H1 (cell line): ENCODE measurements around the gene RSAD1. TPM values are rescaled to one million over a fixed set of nuclear protein-coding genes. Genes with fewer than 3 reads are reported as not detected.

Experiments used
- CTCF ChIA-PET: fragments of 300-600 bp; sonication (Branson Sonifier 250); formaldehyde crosslinking; loops from one replicate; lab custom pipeline; 2021; ENCODE audit not compliant: partially characterized antibody; lab: Charles Lee
- POLR2A ChIA-PET: fragments of 300-600 bp; sonication (Branson Sonifier 250); formaldehyde crosslinking; loops from one replicate; lab custom pipeline; 2021; ENCODE audit warnings: inconsistent platforms; ENCODE audit not compliant: partially characterized antibody; lab: Charles Lee
- DNase-seq, 2 experiments: peaks; one replicate each; pipeline versions ENCODE4 v3.0.0 to v3.0.0-alpha.2; 2010 to 2022; ENCODE audit warnings: low spot score in 2 of 2, low read depth in 1 of 2, mixed read lengths in 1 of 2
- FAIRE-seq: peaks from 2 replicates; lab custom pipeline; 2011; peaks lifted over from hg19 to GRCh38; lab: Jason Lieb, UNC
- H2AFZ ChIP-seq: 2 replicates; pipeline ENCODE4 v1.8.1; 2012; ENCODE audit warnings: low read length, inconsistent platforms
- H2AK5ac ChIP-seq: 2 replicates; pipeline ENCODE4 v1.6.1; 2013; ENCODE audit warnings: low read depth, low read length
- H2BK120ac ChIP-seq: replicated peaks from 2 replicates; pipeline ENCODE3; 2013; ENCODE audit warnings: low read depth, low read length, inconsistent platforms
- H2BK12ac ChIP-seq: 2 replicates; pipeline ENCODE4 v1.6.1; 2013; ENCODE audit warnings: low read depth, low read length
- H2BK15ac ChIP-seq: 2 replicates; pipeline ENCODE4 v1.6.1; 2013; ENCODE audit warnings: low read length
- H2BK20ac ChIP-seq: 2 replicates; pipeline ENCODE4 v1.6.1; 2013; ENCODE audit warnings: low read length
- H2BK5ac ChIP-seq: 2 replicates; pipeline ENCODE4 v1.6.1; 2013; ENCODE audit warnings: low read depth, low read length
- H3K14ac ChIP-seq: 2 replicates; pipeline ENCODE4 v1.6.1; 2013; ENCODE audit warnings: inconsistent platforms; ENCODE audit not compliant: insufficient read length
- H3K18ac ChIP-seq: 2 replicates; pipeline ENCODE4 v1.6.1; 2013; ENCODE audit warnings: low read length; ENCODE audit errors: extremely low read depth
- H3K23ac ChIP-seq: 2 replicates; pipeline ENCODE4 v1.6.1; 2013; ENCODE audit warnings: inconsistent platforms; ENCODE audit not compliant: insufficient read length
- H3K23me2 ChIP-seq: 2 replicates; pipeline ENCODE4 v1.6.1; 2013; ENCODE audit warnings: low read depth, low read length
- H3K27ac ChIP-seq: 2 replicates; pipeline ENCODE4 v1.6.1; 2011; ENCODE audit warnings: low read depth, low read length, inconsistent platforms
- H3K27me3 ChIP-seq, 4 experiments: replicated peaks in 1 of 4; 1 replicate in 1 of 4; 2 replicates in 3 of 4; pipeline versions ENCODE4 v1.6.1 to v1.8.1; 2011 to 2013; ENCODE audit warnings: low read length in 3 of 4, mild to moderate bottlenecking in 3 of 4, inconsistent platforms in 2 of 4, mixed read lengths in 2 of 4, moderate library complexity in 1 of 4; ENCODE audit not compliant: control insufficient read depth in 3 of 4, insufficient read depth in 3 of 4; ENCODE audit errors: extremely low read depth in 1 of 4
- H3K36me3 ChIP-seq, 4 experiments: 2 replicates each; pipeline versions ENCODE4 v1.6.1 to v1.8.1; 2011 to 2013; ENCODE audit warnings: mild to moderate bottlenecking in 4 of 4, low read length in 3 of 4, moderate library complexity in 2 of 4, control low read depth in 1 of 4, inconsistent platforms in 1 of 4; ENCODE audit not compliant: insufficient read depth in 4 of 4, control insufficient read depth in 2 of 4
- H3K4ac ChIP-seq: replicated peaks from 2 replicates; pipeline ENCODE3; 2013; ENCODE audit warnings: low read length, low read depth, mixed read lengths, inconsistent platforms; ENCODE audit not compliant: insufficient read length
- H3K4me1 ChIP-seq, 4 experiments: replicated peaks in 1 of 4; 1 replicate in 1 of 4; 2 replicates in 3 of 4; pipeline versions ENCODE4 v1.6.1 to v1.8.1; 2011 to 2013; ENCODE audit warnings: low read length in 3 of 4, inconsistent platforms in 2 of 4, mixed read lengths in 1 of 4; ENCODE audit not compliant: insufficient read depth in 4 of 4, control insufficient read depth in 3 of 4
- H3K4me2 ChIP-seq, 2 experiments: 2 replicates each; pipeline versions ENCODE4 v1.6.1 to v1.8.1; 2011 to 2013; ENCODE audit warnings: low read depth in 2 of 2, low read length in 2 of 2, control low read depth in 1 of 2, inconsistent platforms in 1 of 2, mild to moderate bottlenecking in 1 of 2; ENCODE audit not compliant: insufficient read depth in 1 of 2
- H3K4me3 ChIP-seq, 4 experiments: fragments of 200-600, 300-600 bp in 1 of 4; sonication (generic), shearing (Covaris generic), sonication (Bioruptor Twin) in 1 of 4; 2 replicates each; pipeline versions ENCODE4 v1.5.1 to v1.8.1; 2011 to 2016; ENCODE audit warnings: low read length in 4 of 4, low read depth in 3 of 4, control low read depth in 2 of 4, inconsistent platforms in 2 of 4, mild to moderate bottlenecking in 2 of 4, mixed read lengths in 1 of 4, moderate library complexity in 1 of 4; ENCODE audit not compliant: insufficient read depth in 2 of 4; ENCODE audit errors: extremely low read depth in 1 of 4
- H3K56ac ChIP-seq: replicated peaks from 2 replicates; pipeline ENCODE3; 2013; ENCODE audit warnings: low read depth, mild to moderate bottlenecking, mixed read lengths, low read length, inconsistent platforms; ENCODE audit not compliant: insufficient read length
- H3K79me1 ChIP-seq: 2 replicates; pipeline ENCODE4 v1.6.1; 2013; ENCODE audit warnings: low read depth, low read length, control low read depth
- H3K79me2 ChIP-seq, 2 experiments: 2 replicates each; pipeline versions ENCODE4 v1.6.1 to v1.8.1; 2012 to 2013; ENCODE audit warnings: low read length in 2 of 2, mild to moderate bottlenecking in 2 of 2, inconsistent platforms in 1 of 2; ENCODE audit not compliant: insufficient read depth in 2 of 2, control insufficient read depth in 1 of 2
- H3K9ac ChIP-seq, 4 experiments: replicated peaks in 1 of 4; 1 replicate in 1 of 4; 2 replicates in 3 of 4; pipeline versions ENCODE4 v1.6.1 to v1.8.1; 2011 to 2013; ENCODE audit warnings: low read depth in 3 of 4, low read length in 3 of 4, control low read depth in 2 of 4, mild to moderate bottlenecking in 2 of 4, moderate library complexity in 2 of 4, inconsistent platforms in 1 of 4; ENCODE audit errors: extremely low read depth in 1 of 4
- H3K9me3 ChIP-seq, 2 experiments: 2 replicates each; pipeline versions ENCODE4 v1.6.1 to v1.8.1; 2012 to 2013; ENCODE audit warnings: mild to moderate bottlenecking in 2 of 2, moderate library complexity in 2 of 2, control low read depth in 1 of 2, inconsistent platforms in 1 of 2, low read depth in 1 of 2, low read length in 1 of 2, mixed read lengths in 1 of 2; ENCODE audit not compliant: insufficient read depth in 2 of 2
- H4K20me1 ChIP-seq, 2 experiments: replicated peaks in 1 of 2; 2 replicates each; pipeline versions ENCODE3 to v1.8.1; 2011 to 2013; ENCODE audit warnings: inconsistent platforms in 2 of 2, low read length in 2 of 2, mild to moderate bottlenecking in 1 of 2; ENCODE audit not compliant: insufficient read depth in 2 of 2, control insufficient read depth in 1 of 2
- H4K5ac ChIP-seq: 2 replicates; pipeline ENCODE4 v1.6.1; 2013; ENCODE audit warnings: low read length, low read depth, mixed read lengths, inconsistent platforms; ENCODE audit not compliant: insufficient read length
- H4K8ac ChIP-seq: 2 replicates; pipeline ENCODE4 v1.8.0; 2013; ENCODE audit warnings: mild to moderate bottlenecking, moderate library complexity, low read length, inconsistent platforms; ENCODE audit not compliant: insufficient read depth; ENCODE audit errors: extremely low read depth
- H4K91ac ChIP-seq: replicated peaks from 2 replicates; pipeline ENCODE3; 2013; ENCODE audit warnings: low read length, mixed read lengths, inconsistent platforms; ENCODE audit not compliant: insufficient read length
- ASH2L ChIP-seq: fragments of 200-600, 300-600 bp; sonication (generic); IDR thresholded peaks from one replicate; pipeline ENCODE4 v1.7.1; 2017; ENCODE audit warnings: low read length
- CBX5 ChIP-seq: fragments of 300-800, 300-1000 bp; sonication (generic); IDR thresholded peaks from 2 replicates; pipeline ENCODE4 v1.7.1; 2016; ENCODE audit warnings: antibody characterized with exemption, low read length, low read depth
- CBX8 ChIP-seq: fragments of 300-800, 300-1000 bp; sonication (generic); IDR thresholded peaks from 2 replicates; pipeline ENCODE4 v1.7.1; 2016; ENCODE audit warnings: low read depth, low read length, borderline replicate concordance
- CHD1 ChIP-seq: IDR thresholded peaks from 2 replicates; pipeline ENCODE4 v1.6.1; 2012; ENCODE audit warnings: low read depth, low read length, improper control_type of control experiment
- CTBP2 ChIP-seq: IDR thresholded peaks from 2 replicates; pipeline ENCODE4 v1.7.0; 2011; ENCODE audit warnings: borderline replicate concordance, mild to moderate bottlenecking, moderate library complexity, mixed read lengths, low read length; ENCODE audit not compliant: insufficient read depth, insufficient read length
- HDAC6 ChIP-seq: IDR thresholded peaks from one replicate; pipeline ENCODE4 v1.7.1; 2012; ENCODE audit warnings: low read depth, mild to moderate bottlenecking, inconsistent platforms, low read length, moderate library complexity
- JUND ChIP-seq: IDR thresholded peaks from 2 replicates; pipeline ENCODE4 v1.6.1; 2011; ENCODE audit warnings: mild to moderate bottlenecking, improper control_type of control experiment, low read length
- PHF8 ChIP-seq: fragments of 200-600 bp; sonication (generic); conservative IDR thresholded peaks from 2 replicates; pipeline ENCODE4 v1.7.1; 2012; ENCODE audit warnings: low read depth, mild to moderate bottlenecking, inconsistent platforms, low read length, moderate library complexity
- POU5F1 ChIP-seq: IDR thresholded peaks from 2 replicates; pipeline ENCODE4 v1.6.1; 2011; ENCODE audit warnings: low read depth, mild to moderate bottlenecking, low read length, moderate library complexity
- SAP30 ChIP-seq: fragments of 300-600 bp; sonication (generic); IDR thresholded peaks from 2 replicates; pipeline ENCODE4 v1.7.1; 2012; ENCODE audit warnings: low read length, moderate library complexity, mild to moderate bottlenecking, inconsistent platforms; ENCODE audit not compliant: insufficient read depth, insufficient replicate concordance
- SIRT6 ChIP-seq: IDR thresholded peaks from one replicate; pipeline ENCODE4 v1.7.1; 2012; ENCODE audit warnings: low read length, inconsistent platforms
- SP4 ChIP-seq: IDR thresholded peaks from 2 replicates; pipeline ENCODE4 v1.6.1; 2012; ENCODE audit warnings: low read length, inconsistent platforms
- TAF1 ChIP-seq: IDR thresholded peaks from 2 replicates; pipeline ENCODE4 v1.6.1; 2011; ENCODE audit warnings: mild to moderate bottlenecking, low read depth, low read length
- TAF7 ChIP-seq: optimal IDR thresholded peaks from 2 replicates; pipeline ENCODE3; 2011; ENCODE audit warnings: low read depth, mild to moderate bottlenecking, inconsistent platforms, low read length, moderate library complexity, borderline replicate concordance
- TEAD4 ChIP-seq: IDR thresholded peaks from 2 replicates; pipeline ENCODE4 v1.6.1; 2012; ENCODE audit warnings: low read depth, low read length, inconsistent platforms, mixed read lengths
- WGBS, 2 experiments: shearing (Covaris generic) in 1 of 2; methylation state at CpG; one replicate each; pipeline versions ENCODE4 v1.1.6 to v1.1.7; 2013 to 2015; ENCODE audit warnings: low lambda C conversion rate in 2 of 2, mixed read lengths in 2 of 2, inconsistent platforms in 1 of 2, low coverage in 1 of 2, missing lambda C conversion rate in 1 of 2; ENCODE audit not compliant: insufficient replicate concordance in 2 of 2, insufficient coverage in 1 of 2, insufficient read length in 1 of 2; ENCODE audit errors: extremely low coverage in 1 of 2, missing lambda C conversion rate in 1 of 2; 5-methylcytosine and 5-hydroxymethylcytosine counted together
- polyA plus RNA-seq, 7 experiments: library from polyadenylated mRNA; depleted of rRNA in 3 of 7; stranded (reverse) in 5 of 7; unstranded in 2 of 7; fragments of >200 nt in 5 of 7; fragments of 200-250 nt in 2 of 7; gene quantifications; 1 replicate in 5 of 7; 2 replicates in 1 of 7; 4 replicates in 1 of 7; pipeline versions ENCODE4 v1.2.1 to v1.2.3, GENCODE V29; 2011 to 2013; ENCODE audit warnings: missing spikeins in 2 of 7, mixed read lengths in 2 of 7
- total RNA-seq: library from RNA; stranded (reverse); fragmentation: NEBNext Ultra II Directional; extraction: Animal tissue kit (Norgen Biotek cat#: 25700); gene quantifications from 2 replicates; pipeline ENCODE4 v1.2.1, GENCODE V29; 2021

The RSAD1 gene
- total and polyA plus RNA-seq, 2 of the 8 experiments (the other 6 are each of a cell fraction or from before 2014, with no cell fraction given), result 17.9 to 33.5 TPM

DNA sequence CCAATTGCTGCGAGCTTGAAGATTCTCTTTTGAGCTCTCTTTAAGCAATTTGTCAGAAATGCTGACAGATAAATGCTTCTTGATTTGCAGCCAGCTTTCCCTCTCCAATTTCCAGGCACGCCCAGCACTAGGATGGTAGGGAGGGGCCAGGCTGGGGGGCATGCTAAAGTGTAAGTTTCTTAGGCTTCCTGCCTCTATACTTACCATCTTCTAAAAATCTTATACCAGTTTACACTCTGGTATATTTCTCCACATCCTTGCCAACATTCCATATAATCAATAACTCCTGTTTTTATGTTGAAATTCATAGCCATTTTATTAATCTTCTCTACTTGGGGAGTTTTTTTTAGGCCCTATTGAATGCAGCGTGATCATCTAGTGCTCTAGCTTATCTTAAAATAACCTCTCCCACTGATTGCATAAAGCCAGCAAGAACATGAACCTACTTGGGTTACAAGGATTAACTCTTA lies 35.1 kb upstream of the RSAD1 start:
- WGBS, 2 experiments, result 82% methylated on average over 3 of the region's 3 CpGs; no CpG with 5 or more reads in 1 of the 2 experiments
- no peaks in the 10 kb centered on the region; a peak in 1 of 7 replicates for H3K27me3 ChIP-seq
- H3K4me1 ChIP-seq, result peaks cover 0 to 6% (median 0%) of the 10 kb centered on the region in 4 experiments; a peak in 2 of 7 replicates
- H3K79me1 ChIP-seq, result no peaks in the 10 kb centered on the region; the same call in 1 of the 2 replicates
- CTCF ChIA-PET, result interaction anchor here (0.6 to 3.0 kb wide), 7 partner anchors 12 to 455 kb away, joined by 3 to 17 read pairs (median 4); partner anchors contain the start of genes LRRC59 and RSAD1
- no peak overlapping the region for H3K18ac ChIP-seq
- no peak overlapping the region for H2AFZ ChIP-seq
- no peak overlapping the region for H2BK20ac ChIP-seq
- no peak overlapping the region for H2BK15ac ChIP-seq
- peaks cover 0 to 1% of the 10 kb centered on the region in 2 experiments for H4K20me1 ChIP-seq
- H3K27ac ChIP-seq, result no peak overlapping the region
- no peak overlapping the region for H2AK5ac ChIP-seq
- DNase-seq (no peak), FAIRE-seq (no peak)
- no peak overlapping the region for H2BK5ac ChIP-seq
- no peak overlapping the region for H2BK120ac ChIP-seq
- no peaks in the 10 kb centered on the region; the same call in 1 of the 2 replicates for H3K23me2 ChIP-seq
- H3K9me3 ChIP-seq, result no peaks in the 10 kb centered on the region
- H3K4ac ChIP-seq, result no peak overlapping the region
- no peak overlapping the region for H3K23ac ChIP-seq
- H3K36me3 ChIP-seq, result no peaks in the 10 kb centered on the region
- no peak overlapping the region for H2BK12ac ChIP-seq
- POLR2A ChIA-PET, result interaction anchor here (1.1 to 1.9 kb wide), 3 partner anchors 13 to 18 kb away, joined by 3 to 9 read pairs (median 5); partner anchors contain the start of gene ACSF2
- H3K14ac ChIP-seq, result no peak overlapping the region
- no peak overlapping the region for H3K4me3 ChIP-seq
- H4K5ac ChIP-seq, result no peak overlapping the region
- H3K56ac ChIP-seq, result no peak overlapping the region
- H3K4me2 ChIP-seq, result no peak overlapping the region
- H3K79me2 ChIP-seq, result no peaks in the 10 kb centered on the region
- H3K9ac ChIP-seq, result no peak overlapping the region
- no peak overlapping the region for H4K91ac ChIP-seq
- H4K8ac ChIP-seq, result no peak overlapping the region
- TF ChIP-seq JUND (no peak), CHD1 (no peak), SP4 (no peak), ASH2L (no peak), HDAC6 (no peak), CTBP2 (no peak), TAF7 (no peak), CBX8 (no peak), TAF1 (no peak), POU5F1 (no peak), CBX5 (no peak), PHF8 (no peak), SIRT6 (no peak), TEAD4 (no peak), SAP30 (no peak)
